ENCODE data around the gene MTSS2.

Gene MTSS2

DNA sequence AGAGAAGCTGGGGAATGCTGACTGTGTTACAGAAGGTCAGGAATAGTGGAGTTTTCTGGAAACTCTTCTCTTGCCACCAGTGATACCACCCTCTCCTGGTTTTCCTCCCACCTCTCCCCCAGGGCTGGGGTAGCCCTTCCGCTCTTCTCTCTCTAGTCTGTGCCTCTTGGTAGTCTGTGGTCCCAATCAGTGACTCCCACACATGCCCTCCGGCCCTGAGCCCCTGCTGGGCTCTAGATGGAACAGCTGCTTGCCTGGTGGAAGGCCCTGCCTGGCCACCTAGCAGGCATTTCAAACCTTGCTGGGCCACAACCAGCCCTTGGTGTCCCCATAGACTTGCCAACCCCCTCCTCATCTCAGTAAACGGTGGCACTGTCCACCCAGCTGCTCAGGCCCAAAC, 15.2 kb upstream of the MTSS2 start:
- in situ Hi-C loops (cut with MboI; ENCODE audit: low sequenced_read_pairs) = no loop called here

DNA sequence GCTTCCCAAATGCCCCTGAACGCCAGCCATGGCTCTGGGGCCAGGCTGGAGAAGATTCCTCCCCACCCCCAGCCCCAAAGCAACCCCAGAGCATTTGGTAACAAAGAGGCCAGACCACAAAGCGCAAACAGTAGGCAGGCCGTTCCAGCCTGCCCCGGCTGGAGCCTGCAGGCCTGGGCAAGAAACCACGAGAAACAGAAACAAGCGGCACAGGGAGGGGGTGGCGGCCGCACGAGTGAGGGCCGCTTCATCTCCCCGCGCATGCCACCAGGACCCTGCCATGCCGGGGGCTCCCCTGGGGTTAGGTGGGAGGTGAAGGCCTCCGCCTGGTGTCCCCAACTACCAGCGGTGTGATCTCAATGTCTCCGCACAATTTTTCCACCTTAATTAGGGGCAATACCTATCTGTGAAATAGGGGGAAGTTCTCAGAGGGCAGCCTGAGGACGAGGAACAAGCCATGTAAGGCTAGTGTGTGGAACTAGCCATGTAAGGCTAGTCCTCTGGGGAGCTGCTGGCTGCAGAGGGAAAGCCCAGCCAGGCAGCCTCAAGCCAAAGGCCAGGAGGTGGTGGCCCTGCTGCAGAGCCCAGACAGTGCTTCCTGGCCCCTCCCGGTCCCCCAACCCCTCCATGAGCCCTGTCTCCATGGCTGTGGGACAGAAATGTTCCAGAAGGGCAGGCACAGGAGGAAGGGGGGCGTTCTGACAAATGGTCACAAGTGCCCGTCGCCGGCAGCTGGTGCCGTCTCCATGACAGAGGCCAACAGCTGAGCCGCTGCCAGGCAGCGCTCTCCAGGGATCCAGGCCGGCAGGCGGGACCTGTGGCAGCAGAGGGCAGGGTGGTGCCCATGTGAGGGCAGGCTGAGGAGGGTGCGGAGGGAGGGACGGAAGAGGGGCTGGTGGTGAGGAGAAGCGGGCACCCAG, 14.5 kb upstream of the MTSS2 start:
- in situ Hi-C loops (cut with MboI; ENCODE audit: low sequenced_read_pairs) = no loop called here

DNA sequence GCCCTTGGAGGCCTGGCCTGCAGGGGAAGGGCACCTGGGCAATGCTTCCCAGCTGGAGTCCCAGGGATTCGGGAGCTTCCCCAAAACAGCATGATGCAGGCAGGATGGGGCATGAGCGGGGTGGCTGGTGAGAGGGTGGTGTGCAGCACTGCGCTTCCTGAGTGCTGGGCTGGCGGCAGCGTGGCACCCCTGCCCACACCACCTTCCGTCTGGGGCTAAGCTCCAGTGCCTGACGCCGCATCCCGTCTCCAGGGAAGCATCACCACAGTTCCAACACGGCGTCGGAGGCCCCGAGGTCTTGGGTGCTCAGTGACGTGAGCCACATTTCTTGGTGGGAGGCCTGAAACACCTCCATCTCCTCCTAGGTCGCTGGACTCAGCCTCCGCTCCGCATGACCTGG, 13.8 kb upstream of the MTSS2 start:
- in situ Hi-C loops (cut with MboI; ENCODE audit: low sequenced_read_pairs) = no loop called here

DNA sequence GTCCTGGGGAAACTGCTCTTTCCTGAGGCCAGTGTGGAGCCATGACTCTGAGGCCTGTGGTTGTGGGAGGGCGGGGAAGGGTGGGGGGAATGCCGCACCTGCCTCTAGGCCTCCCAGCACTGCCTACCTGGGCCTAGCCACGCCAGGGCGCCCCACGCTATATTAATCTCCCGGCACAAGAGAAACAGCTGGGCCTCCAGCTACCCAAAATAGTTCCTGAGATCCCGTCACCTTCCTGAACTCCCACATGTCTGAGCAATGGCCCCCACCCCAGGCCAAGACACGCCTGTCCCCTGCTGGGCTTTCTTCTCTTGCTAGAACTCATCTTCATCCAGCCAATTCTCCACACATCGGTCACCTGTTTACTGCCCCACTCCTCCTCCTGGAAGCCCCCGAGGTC, 13.0 kb upstream of the MTSS2 start:
- in situ Hi-C loops (cut with MboI; ENCODE audit: low sequenced_read_pairs) = no loop called here

DNA sequence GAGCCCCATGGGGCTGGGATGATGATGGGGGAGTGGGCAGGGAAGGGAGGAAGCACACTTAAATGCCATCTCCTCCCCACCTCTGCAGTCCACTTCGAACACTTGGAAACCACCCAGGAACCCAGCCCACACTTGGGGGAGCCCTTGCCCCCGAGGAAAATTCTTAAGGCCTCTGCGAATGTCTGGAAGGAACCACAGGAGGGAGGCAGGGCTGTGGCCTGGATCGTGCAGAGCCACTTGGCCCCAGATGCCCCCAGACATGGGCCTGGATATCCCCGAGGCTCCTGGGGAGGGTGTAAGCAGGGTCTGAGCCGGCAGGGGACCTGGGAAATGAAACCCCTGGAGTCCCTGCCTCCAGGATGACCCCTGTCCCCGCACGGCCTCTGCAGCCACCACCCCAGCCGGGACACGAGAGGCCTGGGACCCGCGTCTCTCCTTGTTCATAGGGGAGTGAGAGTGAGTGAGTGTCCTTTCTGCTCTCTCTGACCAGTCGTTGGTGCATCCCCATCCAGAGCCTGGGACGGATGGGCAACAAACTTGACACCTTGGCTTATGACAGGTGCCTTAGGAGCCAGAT, 11.8 kb upstream of the MTSS2 start:
- in situ Hi-C loops (cut with MboI; ENCODE audit: low sequenced_read_pairs) = no loop called here

DNA sequence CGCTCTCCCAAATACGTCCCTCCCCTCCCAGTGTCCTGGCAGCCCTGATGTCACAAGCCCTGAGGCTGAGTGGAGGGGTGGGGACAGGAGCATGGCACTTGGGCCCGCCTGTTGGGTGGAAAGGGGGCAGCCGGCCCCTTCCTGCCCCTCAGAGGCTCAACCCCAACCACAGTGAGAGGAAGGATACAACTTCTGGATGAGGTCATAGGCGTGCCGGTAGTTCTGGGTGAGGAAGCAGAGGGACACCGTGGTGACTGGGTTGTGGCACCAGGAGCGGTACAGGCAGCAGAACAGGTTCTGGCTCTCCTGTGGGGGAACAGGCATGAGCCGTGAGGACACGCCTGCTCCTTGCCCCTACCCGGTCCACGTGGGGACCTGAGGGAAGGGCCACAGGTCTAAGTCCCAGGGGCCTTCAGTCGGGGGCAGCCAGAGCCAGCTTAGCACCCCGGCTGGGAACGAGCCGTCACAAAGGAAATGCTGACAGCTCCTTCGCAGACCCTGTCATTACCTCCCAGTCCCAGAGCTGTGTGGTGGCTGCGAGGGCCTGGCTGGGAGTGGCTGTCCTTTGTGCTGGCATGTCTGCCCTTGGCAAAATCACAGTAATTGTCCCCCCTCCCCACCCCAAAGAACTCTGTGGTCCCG, 11.2 kb upstream of the MTSS2 start:
- in situ Hi-C loops (cut with MboI; ENCODE audit: low sequenced_read_pairs) = no loop called here

DNA sequence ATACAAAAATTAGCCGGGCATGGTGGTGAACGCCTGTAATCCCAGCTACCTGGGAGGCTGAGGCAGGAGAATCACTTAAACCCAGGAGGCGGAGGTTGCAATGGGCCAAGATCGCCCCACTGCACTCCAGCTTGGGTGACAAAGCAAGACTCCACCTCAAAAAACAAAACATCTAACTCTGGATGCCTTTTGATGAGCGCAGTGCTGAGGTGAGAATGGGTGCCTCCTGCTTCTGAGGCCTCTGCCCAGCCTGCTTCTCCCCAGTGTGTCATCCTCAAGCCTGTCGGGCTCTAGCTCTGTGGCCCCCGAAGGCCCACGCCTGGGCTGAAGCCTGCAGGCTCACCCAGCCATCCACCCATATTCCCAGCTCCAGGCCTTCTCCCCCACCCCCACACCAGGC, 10.5 kb upstream of the MTSS2 start:
- in situ Hi-C loops (cut with MboI; ENCODE audit: low sequenced_read_pairs) = no loop called here

DNA sequence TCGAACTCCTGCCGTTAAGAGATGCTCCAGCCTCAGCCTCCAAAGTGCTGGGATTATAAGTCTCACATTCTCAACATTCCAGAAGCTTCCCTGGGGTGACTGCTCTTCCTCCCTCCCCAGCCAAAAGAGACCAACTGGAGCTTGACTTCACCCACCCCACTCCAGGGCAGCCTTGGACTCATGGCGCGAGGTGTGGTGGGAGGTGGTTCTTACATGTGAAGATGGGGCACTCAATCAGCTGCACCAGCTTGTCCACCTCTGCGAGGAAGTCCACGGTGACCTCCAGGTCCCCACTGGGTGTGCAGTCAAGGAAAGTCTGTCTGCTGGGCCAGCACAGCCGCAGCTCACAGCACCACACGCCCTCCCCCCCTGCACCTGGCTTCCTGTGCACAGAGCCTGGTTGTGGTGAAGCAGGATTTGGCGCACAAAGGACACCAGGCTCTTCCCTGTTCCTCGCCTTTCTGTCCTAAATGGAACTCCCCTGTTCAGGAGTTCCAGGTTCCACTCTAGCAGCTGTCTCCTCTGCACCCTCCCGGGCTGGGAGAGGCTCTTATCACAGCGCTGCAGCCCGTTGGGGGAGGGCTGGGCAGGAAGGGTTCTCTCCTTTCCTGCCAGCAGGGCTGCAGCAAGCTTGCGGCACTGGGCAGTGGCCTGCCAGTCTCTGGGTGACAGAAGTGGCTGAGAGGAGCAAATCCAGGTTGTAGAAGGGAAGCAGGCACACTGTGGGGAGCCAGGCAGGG, 9.6 kb upstream of the MTSS2 start:
- in situ Hi-C loops (cut with MboI; ENCODE audit: low sequenced_read_pairs) = no loop called here

DNA sequence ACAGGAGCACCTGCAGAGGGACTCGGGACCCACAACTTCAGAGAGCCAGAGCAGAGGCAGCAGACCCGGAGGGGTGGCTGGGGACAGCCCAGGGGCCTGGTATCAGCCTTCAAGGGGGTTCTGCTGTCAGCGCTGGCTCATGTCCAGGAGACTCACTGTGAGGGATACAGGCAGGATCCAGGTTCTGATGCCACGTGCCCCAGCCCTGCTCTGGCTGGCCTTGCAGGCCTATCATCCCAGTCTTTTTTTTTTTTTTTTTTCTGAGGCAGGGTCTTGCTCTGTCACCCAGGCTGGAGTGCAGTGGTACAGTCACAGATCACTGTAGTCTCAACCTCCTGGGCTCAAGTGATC, 9.0 kb upstream of the MTSS2 start:
- in situ Hi-C loops (cut with MboI; ENCODE audit: low sequenced_read_pairs) = no loop called here

DNA sequence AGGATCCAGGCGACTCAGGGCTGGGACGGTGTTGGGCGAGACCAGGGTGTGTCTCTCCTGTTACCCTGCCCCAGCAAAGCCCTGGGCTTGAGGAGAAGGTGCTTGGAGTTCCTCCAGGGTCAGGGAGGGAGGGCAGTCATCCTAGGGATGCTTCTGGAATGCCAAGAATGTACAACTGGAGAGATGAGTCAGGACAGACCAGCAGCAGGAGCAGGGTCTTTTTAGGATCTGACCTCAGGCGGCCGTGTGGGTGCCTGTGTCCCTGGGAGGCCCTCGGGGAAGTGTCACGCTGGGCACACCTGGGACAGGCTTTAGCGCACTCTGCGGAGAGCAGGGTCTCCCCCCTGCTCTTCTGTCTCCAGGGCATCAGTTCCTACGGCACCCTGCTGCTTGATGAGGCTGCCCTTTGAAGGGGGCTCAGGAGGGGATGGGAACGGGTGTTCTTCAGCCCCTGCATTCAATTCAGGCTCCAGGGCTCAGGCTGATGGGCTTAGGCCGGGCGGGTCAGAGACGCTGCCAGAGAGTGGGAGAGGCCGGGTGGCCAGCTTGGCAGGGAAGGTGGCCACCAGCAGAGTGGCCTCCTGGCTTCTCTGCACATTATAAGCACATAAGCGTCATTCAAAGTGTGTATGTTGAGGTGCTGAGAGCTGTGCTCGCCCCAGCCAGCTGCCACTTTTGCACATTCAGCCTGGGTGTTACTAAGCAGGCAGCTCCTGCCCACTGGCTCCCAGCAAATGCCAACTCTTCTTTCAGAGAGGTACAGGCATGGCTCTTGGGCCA, 8.4 kb upstream of the MTSS2 start:
- in situ Hi-C loops (cut with MboI; ENCODE audit: low sequenced_read_pairs) = no loop called here

DNA sequence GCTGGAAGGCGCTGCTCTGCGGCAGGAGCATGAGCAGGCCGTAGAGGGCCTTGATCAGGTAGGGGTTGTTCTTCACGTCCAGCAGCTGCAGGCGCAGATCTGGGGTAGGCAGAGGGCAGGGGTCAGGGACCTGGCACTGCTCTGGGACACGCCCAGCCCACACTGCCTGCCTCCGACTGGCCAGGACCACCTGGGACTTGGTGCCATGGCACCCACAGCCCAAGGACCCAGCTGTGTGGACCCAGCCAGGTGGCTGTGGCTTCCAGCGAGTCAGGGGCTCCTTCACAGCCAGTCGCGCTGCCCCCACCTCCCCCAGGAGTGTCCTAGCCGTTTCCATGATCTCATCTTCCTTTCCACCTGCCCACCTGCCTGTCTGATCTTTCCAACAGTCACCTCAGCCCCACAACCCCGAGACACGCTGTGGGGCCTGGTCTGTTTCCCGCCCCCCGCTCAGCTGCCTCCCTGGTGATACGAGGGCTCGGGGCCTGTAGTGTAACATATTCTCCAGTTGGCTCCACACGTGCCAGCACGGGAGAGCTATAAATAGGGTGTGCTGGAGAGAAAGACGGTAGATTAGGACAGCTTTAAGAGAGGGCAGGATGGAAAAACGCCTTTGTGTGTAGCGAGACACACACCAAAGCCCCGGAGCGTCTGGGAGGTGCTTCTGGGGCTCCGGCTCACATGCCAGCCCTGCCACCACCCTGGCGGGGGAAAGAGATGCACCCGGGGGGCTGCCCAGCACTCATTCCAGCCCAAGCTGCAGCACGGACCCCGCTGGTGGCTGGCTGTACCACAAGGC, 7.2 kb upstream of the MTSS2 start:
- in situ Hi-C loops (cut with MboI; ENCODE audit: low sequenced_read_pairs) = no loop called here

DNA sequence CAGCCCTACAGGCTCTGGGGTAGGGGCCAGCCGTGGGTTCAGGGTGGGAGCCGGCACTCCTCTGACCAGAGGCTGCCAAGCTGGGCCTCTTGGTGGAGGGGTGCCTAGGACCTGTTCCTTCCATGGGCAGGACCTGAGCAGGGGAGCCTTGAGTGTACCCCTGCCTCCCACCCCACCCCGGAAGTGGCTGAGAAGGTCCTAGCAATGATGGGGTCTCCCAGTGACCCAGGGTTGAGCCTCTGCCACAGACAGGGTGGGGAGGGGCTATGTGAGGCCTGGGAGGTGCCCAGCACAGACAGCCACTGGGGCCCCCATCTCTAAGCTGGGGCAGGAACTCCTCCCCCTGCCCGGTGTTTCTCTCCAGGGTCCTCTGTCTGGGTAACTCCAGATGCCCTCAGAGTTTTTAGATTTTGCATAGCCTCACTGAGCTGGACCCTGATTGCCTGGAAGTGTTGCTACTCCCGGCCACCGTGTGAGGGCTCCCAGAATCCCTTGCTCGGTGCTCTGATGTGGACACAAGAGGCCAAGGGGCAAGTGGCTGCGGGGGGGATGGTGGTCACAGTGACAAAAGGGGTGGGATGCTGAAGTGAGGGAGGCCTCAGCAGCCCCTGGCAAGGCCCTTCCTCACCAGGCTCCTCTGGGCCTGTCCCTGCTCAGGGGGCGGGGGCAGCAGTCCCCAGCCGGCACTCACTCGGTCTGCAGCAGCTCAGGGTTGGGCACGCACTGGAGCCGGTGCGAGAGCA, 6.4 kb upstream of the MTSS2 start:
- in situ Hi-C loops (cut with MboI; ENCODE audit: low sequenced_read_pairs) = no loop called here

DNA sequence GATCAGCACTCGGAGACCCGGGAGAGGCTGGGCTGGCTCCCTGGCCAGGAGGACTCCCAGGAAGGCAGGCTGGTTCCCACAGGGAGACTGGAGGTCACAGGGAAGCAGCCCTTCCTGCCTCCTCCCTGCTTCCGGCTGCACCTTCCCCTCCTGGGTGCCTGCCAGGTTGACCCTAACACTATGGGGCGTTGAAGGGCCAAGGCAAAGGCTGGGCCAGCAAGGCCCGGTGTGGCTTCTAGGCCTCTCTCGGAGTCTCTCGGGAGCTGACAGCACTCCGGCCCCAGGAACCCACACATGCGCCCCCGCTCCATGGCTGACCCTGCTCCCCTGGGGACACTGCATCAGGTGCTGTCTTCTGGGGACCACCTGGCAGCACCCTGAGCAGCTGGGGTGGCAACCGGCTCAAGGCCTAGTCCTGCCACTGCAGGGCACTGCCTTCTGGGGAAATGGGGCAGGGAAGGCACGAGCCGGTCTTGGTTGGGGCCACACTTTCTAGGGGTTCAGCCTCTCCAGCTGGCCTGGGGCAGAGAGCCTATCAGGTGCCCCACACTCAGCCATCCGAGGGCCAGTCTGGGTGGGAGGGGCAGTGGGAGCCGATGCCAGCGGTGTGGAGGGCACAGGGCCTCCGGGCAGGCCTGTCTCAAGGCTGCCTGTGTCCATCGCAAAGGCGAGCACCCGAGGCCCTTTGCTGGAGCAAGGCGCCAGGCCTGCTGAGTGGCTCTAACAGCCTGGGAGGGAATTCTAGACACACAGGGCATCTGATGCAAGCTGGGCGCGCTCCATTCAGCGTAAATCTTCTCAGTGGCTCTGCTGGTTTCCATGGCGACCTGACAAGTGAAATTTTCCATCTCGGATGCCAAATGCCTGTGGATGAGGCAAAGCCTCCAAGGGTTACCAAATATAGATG, 5.6 kb upstream of the MTSS2 start:
- in situ Hi-C loops (cut with MboI; ENCODE audit: low sequenced_read_pairs) = no loop called here

DNA sequence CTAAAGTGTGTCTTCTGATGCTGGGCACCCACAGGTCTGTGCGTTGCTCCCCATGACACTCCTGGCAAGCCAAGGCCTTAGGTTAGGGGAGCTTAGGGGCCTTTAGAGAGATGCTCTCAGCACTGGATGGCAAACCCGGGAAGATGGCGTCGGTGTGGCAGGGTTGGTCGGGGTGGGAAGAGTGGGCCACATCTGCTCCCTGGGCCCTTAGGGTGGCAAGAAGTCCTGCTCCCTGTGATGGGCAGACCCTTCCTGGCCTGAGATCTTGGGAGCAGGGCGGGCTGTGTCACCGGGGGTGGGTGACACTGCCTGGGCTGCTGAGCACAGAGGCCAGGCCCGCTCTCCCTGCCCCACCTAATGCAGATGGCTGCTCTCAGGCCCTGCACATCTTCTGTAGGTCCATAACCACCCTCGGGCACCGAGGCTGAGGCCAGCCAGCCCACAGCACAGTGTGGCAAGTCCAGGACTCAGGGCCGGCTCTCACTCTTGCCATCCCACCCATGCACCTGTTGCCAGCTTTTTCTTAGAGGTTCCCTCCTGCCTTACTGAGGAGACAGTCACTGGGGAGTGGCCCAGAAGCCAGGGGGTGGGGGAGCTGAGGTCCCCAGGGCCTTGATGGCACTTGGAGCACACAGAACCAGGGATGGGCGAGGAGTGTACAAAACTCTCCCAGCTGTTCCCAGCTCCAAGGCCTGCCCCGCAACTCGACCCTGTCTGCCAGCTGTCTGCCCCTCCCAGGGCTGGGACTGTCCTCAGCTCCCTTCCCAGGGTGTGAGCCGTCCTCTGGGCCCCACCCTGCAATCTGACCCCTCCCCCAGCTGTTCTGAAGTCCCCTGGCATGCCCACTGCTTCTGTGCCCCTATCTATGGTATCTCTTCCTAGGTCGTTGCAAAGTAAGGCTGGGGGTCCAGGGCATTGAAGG, 4.4 kb upstream of the MTSS2 start:
- in situ Hi-C loops (cut with MboI; ENCODE audit: low sequenced_read_pairs) = no loop called here

DNA sequence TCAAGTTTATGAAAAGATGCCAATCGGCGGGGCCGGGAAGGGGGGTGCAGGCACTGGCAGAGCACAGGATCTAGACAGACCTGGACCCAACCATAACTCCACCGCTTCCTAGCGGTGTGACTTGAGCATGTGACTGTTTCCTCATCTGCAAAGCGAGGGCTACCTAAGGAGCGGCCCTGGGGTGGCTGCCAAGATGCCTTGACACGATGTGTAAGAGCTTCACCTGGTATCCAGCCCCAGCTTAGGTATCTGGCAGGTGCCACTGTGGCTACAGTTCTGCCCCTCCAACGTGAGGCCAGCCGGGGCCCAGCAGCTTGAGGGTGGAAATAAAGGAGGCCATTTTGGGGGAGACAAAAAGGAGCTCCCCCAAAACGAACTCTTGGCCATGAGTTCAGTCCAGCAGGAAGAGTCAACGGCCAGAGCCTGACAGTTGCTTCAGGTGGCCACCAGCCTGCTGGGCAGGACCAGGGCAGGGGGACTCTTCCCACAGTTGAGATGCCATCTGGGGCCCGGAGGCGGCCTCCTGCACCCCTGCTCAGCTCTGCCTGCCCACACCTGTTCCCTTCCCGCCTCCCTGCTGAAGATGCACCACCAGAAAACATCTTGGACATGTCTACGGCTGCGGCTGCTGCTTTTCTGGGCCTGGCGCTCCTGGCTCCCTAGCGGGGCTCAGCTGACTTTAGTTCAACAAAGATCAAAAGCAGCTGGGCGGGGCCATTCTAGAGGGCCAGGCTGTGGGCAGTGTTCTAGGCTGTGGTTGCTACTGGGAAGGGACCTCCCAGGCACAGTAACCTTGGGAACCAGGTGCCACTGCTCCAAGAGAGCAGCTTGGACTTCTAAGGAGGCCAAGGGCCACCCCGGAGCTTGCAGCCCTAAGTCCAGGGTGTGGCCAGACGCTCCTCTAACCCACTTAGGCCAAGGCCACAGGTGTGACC, 3.4 kb upstream of the MTSS2 start:
- in situ Hi-C loops (cut with MboI; ENCODE audit: low sequenced_read_pairs) = no loop called here

DNA sequence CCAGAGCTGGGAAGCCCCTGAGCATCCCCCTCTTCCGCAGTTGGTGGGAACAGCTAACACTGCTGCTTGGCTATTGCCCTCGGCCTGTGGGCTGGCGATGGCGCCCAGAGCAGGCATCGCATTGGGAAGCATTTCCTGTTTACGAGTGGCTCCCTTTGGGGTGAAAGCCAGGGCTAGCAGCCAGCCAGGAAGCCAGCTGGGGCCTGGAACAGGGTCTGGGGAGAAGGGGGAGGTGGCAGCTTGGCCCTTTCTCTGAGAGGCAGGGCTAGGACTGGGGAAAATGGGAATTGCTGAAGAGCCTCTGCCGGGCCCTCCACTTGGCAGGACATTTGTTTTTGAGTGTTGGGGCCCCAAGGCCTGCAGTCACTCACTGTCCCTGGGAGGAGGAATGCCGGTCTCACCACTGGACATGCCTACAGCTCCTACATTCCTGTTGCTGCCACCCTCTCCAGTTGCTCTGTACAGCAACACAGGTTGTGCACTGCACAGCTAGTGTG, 2.4 kb upstream of the MTSS2 start:
- in situ Hi-C loops (cut with MboI; ENCODE audit: low sequenced_read_pairs) = no loop called here

Data from HL-60/S4 (cell line).